Thyroid gland (tissue), 4 donors: Measurements from ENCODE around the gene SHISA5. TPM values are rescaled to one million over a fixed set of nuclear protein-coding genes. Genes with fewer than 3 reads are reported as not detected.
A peak's percentile ranks its signal among the peaks of the same experiment; 100 is the strongest.

Source experiments
- DNase-seq, 2 donors: peaks; one replicate each; pipeline ENCODE4 v3.0.0-alpha.2; 2019
- H3K27ac ChIP-seq, 3 donors: fragments of 200-600 bp; sonication (generic); 1 replicate in 2 of 3; 2 replicates in 1 of 3; pipeline ENCODE4 v1.5.1; 2016 to 2019; ENCODE audit warnings: mild to moderate bottlenecking in 1 of 3, moderate library complexity in 1 of 3
- H3K27me3 ChIP-seq: fragments of 200-600 bp; sonication (generic); one replicate; pipeline ENCODE4 v1.5.1; 2019
- H3K36me3 ChIP-seq, 2 donors: fragments of 200-600 bp; sonication (generic); one replicate each; pipeline ENCODE4 v1.5.1; 2016 to 2019
- H3K4me1 ChIP-seq, 2 donors: fragments of 200-600 bp; sonication (generic); one replicate each; pipeline ENCODE4 v1.5.1; 2017 to 2019
- H3K4me3 ChIP-seq, 3 donors: fragments of 200-600 bp; sonication (generic); replicated peaks in 1 of 3; 1 replicate in 2 of 3; 2 replicates in 1 of 3; pipeline ENCODE4 v1.5.1; 2016; ENCODE audit warnings: mild to moderate bottlenecking in 1 of 3
- H3K9me3 ChIP-seq: fragments of 200-600 bp; sonication (generic); one replicate; pipeline ENCODE4 v1.5.1; 2017
- CTCF ChIP-seq, 6 experiments: fragments of 200-600 bp in 3 of 6; fragments of 450-650 bp in 3 of 6; sonication (generic) in 3 of 6; IDR thresholded peaks; one replicate each; pipeline ENCODE4 v1.5.1; 2016 to 2019; ENCODE audit warnings: antibody characterized with exemption in 6 of 6, mild to moderate bottlenecking in 2 of 6, inconsistent platforms in 1 of 6, moderate library complexity in 1 of 6
- POLR2A ChIP-seq, 2 donors: fragments of 450-650 bp; IDR thresholded peaks; one replicate each; pipeline ENCODE4 v1.6.1; 2017; ENCODE audit warnings: antibody characterized with exemption in 2 of 2, mild to moderate bottlenecking in 2 of 2, moderate library complexity in 1 of 2
- WGBS, 2 donors: methylation state at CpG; one replicate each; pipeline ENCODE4 v1.1.5; 2017; 5-methylcytosine and 5-hydroxymethylcytosine counted together
- intact Hi-C: fragments of 100-400 bp; cut with DNase I; formaldehyde crosslinking; loops from one replicate; pipeline ENCODE4 v1.15.1; 2023
- total RNA-seq, 4 donors: library from RNA; depleted of rRNA; stranded (reverse); fragments of >200 nt; gene quantifications; one replicate each; pipeline ENCODE4 v1.2.3, GENCODE V29; 2016

SHISA5 gene
- total RNA-seq, 4 donors from 2014 or later: 100.0 to 120 (median 109) TPM

DNA sequence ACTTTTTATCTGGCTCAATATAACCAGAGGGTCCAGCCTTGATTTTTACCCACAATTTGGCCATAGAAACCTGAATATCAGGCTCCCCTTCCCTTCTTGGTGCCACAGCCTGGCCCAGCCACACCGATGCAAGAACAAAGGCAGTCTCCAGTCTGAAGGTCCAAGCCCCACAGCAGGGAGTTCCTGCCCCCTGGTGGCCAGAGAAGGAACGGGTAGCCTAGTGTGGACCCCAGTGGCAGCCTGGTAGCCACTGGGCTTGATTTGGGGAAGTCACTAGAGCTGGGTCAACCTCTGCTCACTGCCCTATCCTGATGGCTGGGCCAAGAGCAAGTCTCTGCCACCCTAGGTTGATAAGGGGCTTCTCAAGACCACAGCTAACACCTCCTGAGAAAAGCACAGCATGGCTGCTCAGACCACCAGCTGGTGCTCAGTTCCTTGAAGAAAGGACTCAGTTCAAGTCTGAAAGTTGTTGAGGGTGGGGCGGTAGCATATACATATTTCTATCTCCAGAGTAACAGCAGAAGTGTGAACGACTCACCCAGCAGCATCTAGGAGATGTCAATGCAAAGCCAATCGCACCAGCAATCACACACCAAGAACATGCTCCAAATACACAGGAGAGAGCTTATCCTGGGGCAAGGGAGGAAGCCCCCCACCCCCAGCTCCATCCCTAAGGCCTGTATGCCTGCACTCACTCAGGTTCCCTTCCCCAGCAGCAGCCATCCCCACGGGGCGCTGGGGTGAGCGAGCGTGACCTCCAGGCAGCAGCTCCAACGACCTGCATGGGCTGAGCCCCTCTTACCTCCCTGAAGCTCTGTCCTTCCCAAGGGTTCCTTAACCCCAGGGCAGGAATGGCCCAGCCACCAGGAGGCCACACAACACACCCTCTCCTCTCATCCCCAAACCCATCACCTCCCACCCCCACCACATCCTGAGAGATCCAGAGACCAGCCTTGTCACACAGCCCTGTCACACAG is 45.0 kb upstream of the SHISA5 start:
- Histone ChIP-seq H3K4me3 (no peak overlapping the region), H3K9me3 (no peaks in the 10 kb centered on the region), H3K27me3 (no peaks in the 10 kb centered on the region), H3K4me1 (no peaks in the 10 kb centered on the region), H3K27ac (no peak overlapping the region), H3K36me3 (no peaks in the 10 kb centered on the region)
- WGBS, 2 donors: 64 to 66% methylated on average over 6 to 10 of the region's 10 CpGs
- no peak for TF ChIP-seq POLR2A (IDR thresholded peaks at IDR 0.05)
- peak; percentile 84 to 93 (median 88) for TF ChIP-seq CTCF (IDR thresholded peaks at IDR 0.05)
- DNase-seq: peak; percentile 81 to 85
- intact Hi-C loops: loop anchor here (5.0 kb wide), 2 partner anchors 87 to 147 kb away; no protein-coding TSS in a partner anchor

DNA sequence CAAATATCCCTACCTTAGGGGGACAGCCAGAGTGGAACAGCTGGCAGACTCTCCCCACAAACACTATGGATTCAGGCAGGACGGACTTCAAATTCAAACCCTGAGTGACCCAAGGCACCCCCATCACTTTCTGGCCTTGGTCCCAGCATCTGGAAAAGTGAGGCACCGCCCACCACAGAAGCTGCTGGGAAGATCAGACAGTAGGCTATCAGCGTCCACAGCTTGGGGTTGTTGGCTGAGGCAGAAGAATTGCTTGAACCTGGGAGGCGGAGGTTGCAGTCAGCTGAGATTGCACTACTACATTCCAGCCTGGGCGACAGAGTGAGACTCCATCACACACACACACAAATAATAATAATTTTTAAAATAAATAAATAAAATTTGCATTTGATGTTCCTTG is 44.2 kb upstream of the SHISA5 start:
- WGBS, 2 donors: 85 to 92% methylated on average over 5 of the region's 5 CpGs
- DNase-seq: no peak
- Histone ChIP-seq H3K27ac (no peak overlapping the region), H3K36me3 (no peaks in the 10 kb centered on the region), H3K4me3 (no peak overlapping the region), H3K9me3 (no peaks in the 10 kb centered on the region), H3K27me3 (no peaks in the 10 kb centered on the region), H3K4me1 (no peaks in the 10 kb centered on the region)
- intact Hi-C loops: loop anchor here (5.0 kb wide), 2 partner anchors 86 to 146 kb away; no protein-coding TSS in a partner anchor
- TF ChIP-seq POLR2A (IDR thresholded peaks at IDR 0.05) (no peak), CTCF (IDR thresholded peaks at IDR 0.05) (no peak)

DNA sequence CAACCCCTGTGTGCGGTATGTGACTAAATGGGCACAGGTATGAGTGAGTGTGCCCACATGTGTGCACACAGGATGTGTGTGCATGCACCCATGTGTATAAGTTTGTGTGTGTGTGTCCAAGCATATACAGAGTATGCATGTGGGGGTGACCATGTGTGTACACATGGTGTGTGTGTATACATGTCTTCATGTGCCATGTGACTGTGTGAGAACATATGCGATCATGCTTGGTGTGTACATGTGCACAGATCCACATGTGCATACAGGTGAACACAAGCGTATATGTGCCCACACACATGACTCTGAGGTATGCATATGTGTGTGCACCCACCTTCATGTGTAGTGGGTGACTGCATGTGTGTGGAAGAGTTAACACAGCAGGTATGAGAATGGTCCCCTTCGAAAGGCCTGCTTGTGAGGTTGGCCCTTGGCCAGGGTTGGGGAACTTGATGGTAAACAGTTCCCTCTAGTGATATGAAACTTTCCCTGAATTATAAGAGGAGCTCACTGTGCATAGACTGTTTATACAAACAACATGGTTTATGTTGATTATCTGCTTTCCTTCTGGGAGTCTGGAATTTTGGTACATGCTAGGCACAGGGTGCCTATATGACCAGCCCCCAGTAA is 42.3 kb upstream of the SHISA5 start:
- no peak for TF ChIP-seq POLR2A (IDR thresholded peaks at IDR 0.05)
- no peak for TF ChIP-seq CTCF (IDR thresholded peaks at IDR 0.05)
- Histone ChIP-seq H3K4me3 (no peak overlapping the region), H3K9me3 (no peaks in the 10 kb centered on the region), H3K36me3 (no peaks in the 10 kb centered on the region), H3K27me3 (no peaks in the 10 kb centered on the region), H3K27ac (no peak overlapping the region), H3K4me1 (no peaks in the 10 kb centered on the region)
- no peak for DNase-seq
- intact Hi-C loops: loop anchor here (5.0 kb wide), 2 partner anchors 84 to 144 kb away; no protein-coding TSS in a partner anchor
- WGBS, 2 donors: 67 to 84% methylated on average over 4 of the region's 4 CpGs

GRCh38 chr3:48544141-48544540 is 40.2 kb upstream of the SHISA5 start:
- DNase-seq: no peak
- no peak overlapping the region for H3K4me3 ChIP-seq
- no peaks in the 10 kb centered on the region for H3K9me3 ChIP-seq
- H3K4me1 ChIP-seq: no peaks in the 10 kb centered on the region
- no peaks in the 10 kb centered on the region for H3K36me3 ChIP-seq
- no peak overlapping the region for H3K27ac ChIP-seq
- WGBS, 2 donors: 94 to 95% methylated on average over 5 of the region's 5 CpGs
- intact Hi-C loops: no loop called here
- TF ChIP-seq POLR2A (IDR thresholded peaks at IDR 0.05) (no peak), CTCF (IDR thresholded peaks at IDR 0.05) (no peak)
- H3K27me3 ChIP-seq: no peaks in the 10 kb centered on the region
